GM21619 (cell line): ENCODE data around the gene TFF1.

ENCODE experiments used
- ATAC-seq: cut with Tn5 transposase; IDR thresholded peaks from one replicate; pipeline ENCODE4 v1.9.1; 2021; ENCODE audit not compliant: unreplicated experiment

Gene TFF1

DNA sequence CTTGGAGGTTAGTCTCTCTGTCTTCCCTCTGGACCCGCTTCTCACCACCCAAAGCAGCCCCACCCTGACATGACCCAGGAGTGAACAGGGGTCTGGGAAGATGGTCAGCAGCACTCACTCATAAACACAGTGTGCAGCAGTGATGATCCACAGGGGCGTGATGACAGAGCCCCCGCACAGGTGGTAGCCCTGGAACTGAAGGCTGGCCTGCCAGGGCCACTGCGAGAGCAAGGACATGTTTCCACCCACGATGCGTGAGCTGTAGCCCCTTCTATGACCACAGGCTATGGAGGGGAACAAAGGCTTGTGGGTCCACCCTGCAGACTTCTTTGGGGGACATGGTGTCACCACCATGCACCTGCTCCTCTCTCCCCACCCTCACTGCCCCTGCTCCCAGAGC is 16.6 kb upstream of the TFF1 start:
- no peak for ATAC-seq

DNA sequence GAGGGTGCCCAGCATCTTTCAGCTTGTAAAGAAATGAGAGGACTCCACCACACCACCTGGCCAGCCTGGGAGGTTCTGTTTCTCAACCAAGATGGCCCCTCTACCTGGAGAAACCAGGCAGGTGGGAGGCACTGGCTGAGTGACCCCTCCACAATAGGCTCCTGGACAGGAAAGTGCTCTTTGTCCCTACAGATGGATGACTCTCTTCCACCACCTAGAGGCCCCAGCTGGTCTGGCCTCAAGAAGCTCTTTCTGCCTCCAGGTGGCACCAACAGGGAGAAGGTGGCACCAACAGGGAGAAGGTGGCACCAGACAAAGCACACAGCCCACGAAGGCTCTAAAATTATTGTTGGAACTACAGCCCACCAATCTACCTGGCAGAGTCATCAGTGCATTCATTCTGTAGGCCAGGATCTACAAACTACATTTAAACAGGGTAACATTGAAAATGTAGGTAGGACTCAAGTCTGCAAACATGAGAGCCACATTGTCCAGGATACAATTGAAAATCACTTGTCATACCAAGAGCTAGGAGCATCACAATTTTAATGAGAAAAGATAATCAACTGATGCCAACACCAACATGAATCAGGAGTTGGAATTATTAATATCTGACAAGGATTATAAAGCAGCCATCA is 15.1 kb upstream of the TFF1 start:
- no peak for ATAC-seq

DNA sequence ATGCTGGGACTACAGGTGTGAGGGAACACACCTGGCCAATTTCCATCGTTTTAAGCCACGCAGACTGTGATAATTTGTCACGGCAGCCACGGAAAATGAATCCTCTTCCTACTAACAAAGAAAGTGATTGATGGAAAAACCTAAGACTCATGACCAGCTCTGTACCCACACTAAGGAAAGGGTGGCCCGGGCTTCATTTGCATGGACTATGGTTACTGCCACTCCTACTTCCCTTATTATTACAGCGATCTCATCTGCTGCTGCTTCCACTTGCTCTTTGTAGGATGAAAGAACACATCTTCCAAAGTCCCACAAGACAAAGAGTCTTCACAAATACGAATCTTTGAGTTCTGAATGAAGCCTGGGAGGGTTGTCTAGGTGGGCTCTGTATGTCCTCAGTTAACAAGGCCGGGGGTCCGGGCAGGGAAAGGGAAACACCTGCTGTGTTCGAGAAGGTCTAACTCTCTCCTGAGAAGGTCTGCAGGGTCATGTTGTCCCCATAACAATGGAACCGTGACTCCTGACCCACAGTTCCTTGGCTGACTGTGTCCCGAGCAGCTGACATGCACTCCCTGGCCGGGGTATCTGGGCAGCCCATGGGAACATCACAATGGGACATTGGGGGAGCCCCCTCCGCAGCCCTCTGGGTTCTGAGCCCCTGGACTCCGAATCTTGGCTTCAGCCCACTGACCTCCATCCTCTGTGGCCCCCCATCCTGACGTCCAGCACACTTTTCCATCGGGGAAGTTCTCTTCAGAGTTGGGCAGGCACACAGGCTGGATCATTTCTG is 13.3 kb upstream of the TFF1 start:
- ATAC-seq, result no peak

DNA sequence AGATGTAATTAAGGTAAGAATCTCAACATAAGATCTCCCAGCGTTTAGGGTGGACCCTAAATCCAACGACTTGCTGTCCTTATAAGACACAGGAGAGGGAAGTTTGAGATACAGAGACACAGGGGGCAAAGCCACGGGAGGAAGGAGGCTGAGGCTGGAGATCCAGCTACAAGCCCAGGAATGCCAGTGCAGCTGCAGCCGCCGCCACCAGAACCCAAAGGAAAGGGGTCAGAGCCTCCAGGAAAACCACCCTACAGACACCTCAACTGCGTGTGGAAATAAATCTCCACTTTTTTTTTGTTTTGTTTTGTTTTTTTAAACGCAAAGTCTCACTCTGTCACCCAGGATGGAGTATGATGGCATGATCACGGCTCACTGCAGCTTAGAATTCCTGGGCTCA is 12.1 kb upstream of the TFF1 start:
- ATAC-seq, result no peak

DNA sequence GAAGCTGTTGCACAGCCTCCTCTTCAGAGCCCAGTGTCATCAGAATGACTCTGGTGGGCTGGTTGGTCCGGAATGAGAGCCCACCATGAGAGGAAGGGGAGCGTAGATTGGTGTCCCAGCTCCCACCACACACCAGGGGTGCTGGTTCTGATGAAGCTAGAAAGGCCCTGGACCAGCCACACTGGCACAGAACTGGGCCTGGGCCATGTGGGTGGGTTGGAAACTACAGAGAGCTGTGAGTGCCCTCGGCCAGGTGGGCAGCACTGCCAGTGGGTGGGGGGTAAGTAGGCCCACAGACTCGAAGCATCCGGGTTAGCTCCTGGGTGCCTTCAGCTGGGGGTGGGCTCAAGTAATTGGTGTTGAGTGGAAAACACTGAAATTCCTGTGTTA is 11.6 kb upstream of the TFF1 start:
- ATAC-seq, result no peak

DNA sequence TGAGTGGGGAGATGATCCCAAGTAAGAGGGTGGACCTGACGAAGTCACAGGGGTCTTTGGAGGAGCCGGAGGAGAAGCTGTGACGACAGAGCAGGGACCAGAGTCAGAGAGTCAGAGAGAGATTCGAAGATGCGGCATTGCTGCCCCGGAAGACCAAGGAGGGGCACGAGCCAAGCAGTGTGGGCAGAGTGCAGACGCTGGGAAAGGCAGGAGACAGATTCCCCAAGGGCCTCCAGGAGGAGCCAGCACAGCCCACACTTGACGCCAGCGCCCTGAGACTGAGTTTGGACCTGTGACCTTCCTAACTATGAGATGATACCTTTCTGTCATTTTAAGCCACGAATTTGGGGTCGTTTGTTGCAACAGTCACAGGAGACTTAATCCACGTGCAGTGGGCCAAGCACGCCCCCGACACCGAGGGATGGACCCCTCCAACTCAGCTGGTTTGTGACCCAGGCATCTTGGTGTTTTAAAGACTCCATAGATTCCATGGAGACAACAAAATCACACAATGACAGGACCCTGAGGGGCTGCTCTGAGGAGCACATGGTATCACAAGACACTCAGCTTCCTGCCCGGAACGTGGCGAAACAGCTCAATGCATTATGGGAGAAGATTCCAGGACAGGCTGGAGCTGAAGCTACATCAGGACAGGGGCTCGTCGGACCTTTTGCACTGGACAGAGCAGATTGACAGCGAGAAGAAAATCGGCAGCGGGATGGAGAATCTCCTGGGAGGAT is 11.0 kb upstream of the TFF1 start:
- no peak for ATAC-seq

DNA sequence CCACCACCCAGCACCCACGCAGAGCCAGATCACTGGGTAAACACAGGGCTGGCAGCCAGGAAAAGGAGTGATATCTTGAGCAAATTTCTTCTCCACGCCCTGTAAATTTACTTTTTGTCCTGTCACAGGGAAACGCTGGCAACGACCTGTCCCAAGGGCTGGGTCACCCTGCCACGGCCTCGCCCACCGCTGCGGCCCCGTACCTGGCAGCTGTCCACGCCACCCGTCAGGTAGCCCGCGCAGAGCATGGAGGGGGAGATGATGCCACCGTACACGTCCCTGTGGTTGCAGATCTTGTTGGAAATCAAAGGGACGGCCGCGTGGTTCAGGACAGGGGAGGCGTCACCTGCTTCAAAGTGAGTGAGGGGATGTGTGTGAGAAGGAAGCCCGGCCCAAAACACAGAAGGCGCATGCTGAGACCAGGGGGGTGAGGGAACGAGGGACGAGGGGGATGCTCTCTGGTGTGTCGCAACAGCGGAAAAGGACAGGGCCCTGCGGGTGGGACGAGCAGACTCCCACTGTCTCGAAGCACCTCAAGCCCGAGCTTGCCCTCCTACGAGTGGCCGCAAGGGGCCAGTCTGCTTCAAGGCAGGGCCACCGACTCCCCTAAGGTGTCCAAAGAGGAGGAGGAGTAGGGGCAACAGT is 10.1 kb upstream of the TFF1 start:
- ATAC-seq, result no peak

DNA sequence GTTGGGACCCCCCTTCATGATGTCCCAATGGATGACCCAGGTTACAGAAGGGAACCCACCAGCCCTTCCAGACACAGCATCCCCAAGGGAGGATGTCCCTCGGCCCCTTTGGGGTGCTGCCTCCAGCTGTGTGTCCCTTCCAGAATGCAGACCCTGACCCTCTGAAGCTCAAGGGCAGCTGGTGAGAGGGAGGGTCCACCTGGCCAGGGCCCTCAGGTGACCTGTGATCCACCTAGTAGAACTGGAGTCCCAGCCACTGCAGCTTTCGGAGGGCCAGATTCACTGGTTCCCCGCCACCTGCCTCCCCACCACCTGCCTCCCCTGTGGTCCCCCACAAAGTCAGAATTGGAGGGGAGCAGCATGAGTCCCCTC is 9.6 kb upstream of the TFF1 start:
- no peak for ATAC-seq

DNA sequence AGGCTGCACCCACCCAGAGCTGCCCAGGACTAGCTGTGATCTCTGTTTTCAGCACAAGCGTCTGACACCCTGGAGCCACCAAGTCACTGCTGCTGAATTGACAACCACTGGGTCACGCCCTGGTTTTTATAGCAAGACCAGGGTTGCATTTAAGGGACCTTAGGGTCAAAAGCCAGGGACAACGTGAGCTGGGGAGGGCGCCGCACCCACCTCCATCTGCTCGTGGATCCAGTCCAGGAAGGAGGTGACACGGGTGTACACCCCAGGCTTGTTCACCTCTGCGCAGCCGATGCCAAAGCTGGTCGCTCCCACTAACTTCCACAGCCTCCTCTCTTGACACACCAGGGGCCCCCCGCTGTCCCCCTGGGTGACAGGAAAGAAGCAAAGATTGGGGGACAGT is 9.2 kb upstream of the TFF1 start:
- no peak for ATAC-seq

DNA sequence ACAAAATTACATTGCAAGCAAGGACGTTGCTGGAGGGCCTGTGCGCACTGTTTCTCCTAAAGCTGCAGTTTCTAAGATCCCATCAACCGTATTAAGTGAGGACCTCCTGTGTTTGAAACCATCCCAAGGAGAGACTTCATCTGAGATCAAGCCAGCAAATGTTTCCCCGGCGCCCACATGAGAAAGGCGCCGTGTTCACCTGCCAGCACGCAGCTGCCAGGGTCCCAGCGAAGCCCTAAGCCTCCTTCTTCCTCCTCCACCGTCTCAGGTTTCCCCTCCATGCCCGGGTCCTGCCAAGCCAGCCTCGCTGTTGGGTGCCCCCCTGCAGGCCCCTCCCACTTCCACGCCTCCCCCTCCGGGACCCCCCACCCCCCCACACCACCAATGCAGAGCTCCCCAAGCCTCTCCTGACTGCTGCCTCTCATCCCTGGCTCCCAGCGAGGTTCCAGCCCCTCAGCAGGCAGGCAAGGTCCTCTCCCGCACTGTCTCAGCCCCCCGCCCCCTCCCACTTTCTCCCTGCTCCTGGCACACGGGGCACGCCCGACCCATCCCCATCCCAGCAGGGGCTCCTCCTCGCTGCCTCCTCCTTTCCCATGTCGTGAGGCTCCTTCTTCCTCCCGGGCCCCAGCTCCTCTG is 8.6 kb upstream of the TFF1 start:
- ATAC-seq, result no peak

DNA sequence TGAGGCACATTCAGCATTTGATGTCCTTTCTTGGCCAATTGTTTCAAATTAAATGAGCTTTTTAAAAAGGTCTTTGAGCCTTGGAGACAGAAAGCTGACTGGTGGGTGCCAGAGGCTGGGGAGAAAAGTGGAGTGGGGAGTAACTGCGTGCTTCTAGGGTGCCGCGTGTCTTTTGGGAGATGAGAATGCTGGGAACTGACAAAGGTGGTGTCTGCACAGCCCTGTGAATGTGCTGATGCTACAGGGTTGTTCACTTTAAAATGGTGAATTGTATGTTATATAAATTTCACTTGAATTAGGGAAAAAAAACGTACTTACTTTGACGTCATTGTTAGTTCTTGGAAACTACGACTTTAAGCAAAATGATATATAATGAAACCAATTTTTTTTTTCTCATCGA is 8.1 kb upstream of the TFF1 start:
- no peak for ATAC-seq

DNA sequence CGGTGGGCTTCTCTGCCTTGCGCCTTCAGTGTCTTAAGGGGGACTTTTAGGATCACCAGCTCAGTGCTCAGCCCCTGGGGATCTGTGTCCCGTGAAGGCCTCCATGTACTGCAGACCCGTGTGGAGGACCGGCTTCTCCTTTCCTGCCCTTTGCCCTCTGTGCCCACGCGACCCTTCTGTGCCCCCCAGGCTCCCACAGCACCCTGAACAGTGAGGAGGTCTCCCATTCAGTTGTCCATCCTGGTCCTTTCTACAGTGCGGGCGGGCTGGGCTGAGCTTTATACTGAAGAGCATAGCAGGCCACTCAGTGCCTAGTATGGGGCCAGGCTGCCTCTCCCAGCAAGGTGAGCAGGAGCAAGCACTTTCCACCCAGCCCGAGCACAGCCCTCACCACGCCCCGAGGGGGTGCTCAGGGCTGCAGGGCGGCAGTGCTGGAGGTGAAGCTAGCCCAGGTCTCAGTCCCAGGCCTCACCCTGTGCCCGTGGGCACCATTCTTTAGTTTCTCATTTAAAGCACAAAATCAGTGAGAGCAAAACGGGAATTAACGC is 7.6 kb upstream of the TFF1 start:
- no peak for ATAC-seq

DNA sequence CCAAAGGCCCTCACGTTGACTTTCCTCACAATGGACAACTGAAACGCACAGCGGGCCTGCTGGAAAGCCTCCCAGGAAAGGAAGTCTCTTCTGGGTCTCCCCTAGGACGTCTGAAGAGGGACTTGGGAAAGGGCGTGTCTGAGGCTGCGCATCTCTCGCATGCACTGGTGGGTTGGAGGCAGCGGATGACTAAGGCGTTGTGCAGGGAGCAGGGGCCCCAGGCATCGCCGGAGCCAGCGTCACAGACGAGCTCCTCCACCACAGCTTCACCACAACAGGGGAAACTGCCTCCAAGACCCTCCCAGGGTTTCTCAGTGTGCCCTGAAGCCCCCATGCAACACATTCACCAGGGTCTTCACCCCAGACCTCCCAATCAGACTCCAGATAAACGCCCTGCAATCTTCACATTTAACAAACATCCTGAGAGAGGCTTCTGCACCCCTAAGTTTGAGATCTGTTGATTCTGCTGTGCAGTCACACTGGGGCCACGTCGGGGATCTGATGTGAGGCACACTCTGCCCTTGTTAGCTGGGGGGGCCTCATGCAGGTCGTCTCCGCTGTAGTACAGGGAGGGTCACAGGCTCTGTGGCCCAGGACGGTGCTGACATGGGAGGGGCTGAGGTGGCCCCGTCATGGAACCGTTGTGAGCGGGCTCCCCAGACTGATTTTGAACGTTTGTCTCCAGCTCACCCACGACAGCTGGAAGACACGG is 7.0 kb upstream of the TFF1 start:
- no peak for ATAC-seq

DNA sequence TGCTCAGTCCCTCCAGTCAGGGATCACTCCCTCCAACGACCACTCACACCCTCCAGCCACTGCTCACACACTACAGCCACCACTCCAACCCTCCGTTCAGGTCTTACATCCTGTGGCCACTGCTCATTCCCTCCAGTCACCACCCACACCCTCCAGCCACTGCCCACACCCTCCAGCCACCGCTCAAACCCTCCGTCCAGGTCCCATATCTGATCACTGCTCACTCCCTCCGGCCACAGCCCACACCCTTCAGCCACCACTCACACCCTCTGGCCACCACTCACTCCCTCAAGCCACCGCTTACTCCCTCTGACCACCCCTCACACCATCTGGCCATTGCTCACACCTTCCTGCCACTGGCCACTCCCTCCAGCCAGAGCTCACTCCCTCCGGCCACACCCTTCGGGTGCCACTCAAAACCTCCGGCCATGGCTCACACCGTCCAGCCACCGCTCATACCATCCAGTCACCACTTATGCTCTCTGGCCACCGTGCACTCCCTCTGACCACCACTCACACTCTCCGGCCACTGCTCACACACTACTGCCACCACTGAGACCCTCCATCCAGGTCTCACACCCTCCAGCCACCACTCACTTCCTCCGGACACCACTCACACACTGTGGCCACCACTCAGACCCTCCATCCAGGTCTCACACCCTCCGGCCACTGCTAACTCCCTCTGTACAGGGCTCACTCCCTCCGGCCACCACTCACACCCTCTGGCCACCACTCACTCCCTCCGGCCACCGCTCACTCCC is 4.7 kb upstream of the TFF1 start:
- no peak for ATAC-seq

DNA sequence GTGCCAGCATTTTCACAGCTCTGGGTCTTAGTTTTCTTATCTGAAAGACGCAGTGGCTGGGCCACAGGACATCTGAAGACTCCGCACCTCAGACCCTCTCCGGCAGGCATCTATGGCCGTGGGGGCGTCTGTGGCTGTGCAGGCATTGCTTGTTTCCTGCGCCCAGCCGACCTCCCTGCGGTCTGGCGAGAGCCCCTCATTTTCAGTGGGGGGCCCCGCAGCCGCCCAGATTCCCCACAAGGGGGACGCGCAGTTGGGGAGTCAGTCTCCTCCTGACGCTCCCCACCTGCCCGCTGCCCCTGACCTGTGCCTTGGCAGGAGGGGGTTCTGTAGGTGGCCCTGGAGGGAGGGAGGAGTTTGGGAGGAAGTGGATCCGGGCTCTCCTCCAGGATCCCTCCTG is 3.5 kb upstream of the TFF1 start:
- no peak for ATAC-seq

DNA sequence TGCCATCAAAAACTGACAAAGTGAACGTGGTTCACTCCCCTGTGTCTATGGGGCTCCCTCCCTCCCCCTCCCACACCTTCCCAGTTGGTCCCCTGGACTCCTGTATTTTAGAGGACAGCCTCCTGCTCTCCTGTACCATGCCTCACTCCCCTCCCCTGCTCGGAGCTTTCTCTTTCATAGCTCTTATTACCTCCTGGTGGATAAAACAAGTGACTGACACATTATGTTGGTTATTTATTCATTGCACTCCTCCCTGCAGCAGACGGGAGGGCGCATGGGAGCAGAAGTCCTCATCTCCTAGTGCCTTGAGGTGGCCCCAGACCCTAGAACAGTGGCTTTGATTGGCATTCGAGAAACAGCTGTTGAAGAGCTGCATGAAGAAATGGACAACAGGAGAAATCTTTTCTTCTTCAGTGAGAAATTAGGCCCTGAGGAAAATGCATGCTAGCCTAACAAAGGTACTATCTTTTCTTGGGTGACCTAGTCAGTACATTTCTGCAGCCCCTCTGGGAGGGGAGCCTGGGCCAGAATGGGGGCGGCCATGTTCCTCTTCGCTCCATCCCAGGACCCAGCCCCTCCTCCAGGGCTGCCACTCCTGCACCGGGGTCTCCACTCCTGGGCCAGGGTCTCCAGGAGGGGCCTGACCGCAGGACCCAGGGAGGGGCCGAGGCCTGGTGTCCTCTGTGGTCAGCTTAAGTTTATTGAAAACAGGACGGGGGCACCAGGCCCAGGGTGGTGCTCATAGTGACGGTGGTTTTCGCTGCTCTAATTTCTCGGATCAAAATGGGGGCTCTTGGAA is 1.2 kb upstream of the TFF1 start:
- ATAC-seq, result no peak

DNA sequence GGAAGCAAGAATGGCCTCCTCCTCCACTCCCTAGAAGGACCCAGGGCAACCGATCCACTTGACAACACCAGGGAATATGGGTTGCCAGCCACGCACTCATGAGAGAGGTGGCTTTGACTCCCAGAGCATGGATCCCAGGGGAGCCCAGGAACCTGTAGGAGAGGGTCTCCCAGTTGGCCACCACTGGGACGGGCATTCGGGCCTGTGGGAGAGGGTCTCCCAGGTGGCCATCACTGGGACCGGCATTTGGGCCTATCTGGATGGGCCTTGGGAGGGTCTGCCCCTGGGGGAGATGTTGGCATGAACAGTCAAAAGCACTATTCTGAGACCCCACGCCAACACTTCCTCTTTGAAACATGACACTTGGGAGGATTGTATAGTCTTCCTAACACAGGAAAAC is 565 bp downstream of the TFF1 start:
- no peak for ATAC-seq

DNA sequence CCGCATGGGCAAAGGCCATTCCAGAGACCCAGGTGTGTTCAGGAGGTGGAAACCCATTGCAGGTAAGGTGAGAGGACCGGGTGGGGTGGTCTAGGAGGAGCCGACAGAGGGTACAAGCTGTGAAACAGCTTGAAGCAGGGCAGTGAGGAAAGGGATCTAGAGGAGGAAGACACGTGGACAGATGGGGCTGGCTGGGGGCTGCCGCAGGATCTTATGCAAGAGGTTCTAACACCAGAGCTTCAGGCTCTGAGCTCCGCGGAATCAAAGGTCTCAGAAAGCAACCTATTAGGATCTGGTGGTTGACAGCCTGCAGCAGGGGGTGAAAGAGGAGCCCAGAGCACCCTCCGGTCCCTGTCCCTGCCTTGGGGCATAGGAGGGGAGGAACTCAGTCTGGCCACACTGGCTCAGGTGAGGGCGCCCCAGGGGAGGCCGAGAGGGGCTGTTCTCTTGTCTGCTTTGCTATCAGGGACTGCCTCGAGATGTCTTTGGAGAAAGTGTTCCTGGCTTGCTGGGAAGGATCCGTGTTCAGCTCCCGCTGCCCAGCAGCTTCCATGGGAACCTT is 1.9 kb downstream of the TFF1 start:
- ATAC-seq, result no peak

DNA sequence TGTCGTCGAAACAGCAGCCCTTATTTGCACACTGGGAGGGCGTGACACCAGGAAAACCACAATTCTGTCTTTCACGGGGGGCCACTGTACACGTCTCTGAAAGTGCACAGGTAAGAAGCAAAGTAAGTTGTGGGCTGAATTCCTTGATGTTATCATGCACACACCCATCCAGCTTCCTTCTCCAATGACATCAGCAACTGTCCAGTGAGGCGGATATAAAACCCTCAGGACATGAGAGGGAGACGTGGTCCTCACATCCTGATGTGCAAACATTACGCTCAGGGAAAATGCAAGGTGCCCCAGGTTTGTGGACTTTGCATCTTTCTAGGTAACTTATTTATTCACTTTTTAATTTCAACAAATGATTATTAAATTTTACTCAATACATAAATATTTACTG is 3.0 kb downstream of the TFF1 start:
- no peak for ATAC-seq
